Measurements from ENCODE around the gene INSYN2B. TPM values are rescaled to one million over a fixed set of nuclear protein-coding genes. Genes with fewer than 3 reads are reported as not detected.

The INSYN2B gene
- total RNA-seq, 4 donors from 2014 or later = 0.16 to 0.34 TPM; not detected in 2

- TF ChIP-seq CTCF (IDR thresholded peaks at IDR 0.05; ENCODE audit: low read depth) = no peak
Observed at GRCh38 chr5:169862391-169862811, 117.9 kb downstream of the INSYN2B start.

DNA sequence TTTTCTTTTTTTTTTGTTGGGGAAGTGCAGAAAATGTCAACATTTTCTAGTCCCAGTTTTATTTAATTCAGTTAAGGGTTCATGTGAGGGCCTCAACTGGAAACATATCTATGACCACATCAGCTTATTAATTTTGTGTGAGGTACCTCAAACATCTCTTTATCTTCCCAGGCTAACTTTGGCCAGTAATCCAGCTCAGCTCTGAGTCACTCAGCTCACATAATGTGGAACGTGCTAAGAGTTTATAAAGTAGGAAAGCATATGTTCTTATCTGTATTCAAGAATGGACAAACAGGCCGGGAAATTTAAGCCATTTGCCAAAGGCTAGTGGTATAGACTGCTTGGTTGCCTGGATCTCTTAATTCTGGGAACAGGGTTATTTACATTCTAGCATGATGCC lies 118.4 kb downstream of the INSYN2B start:
- TF ChIP-seq CTCF (IDR thresholded peaks at IDR 0.05; ENCODE audit: low read depth) = no peak

GRCh38 chr5:169861433-169861832 lies 118.9 kb downstream of the INSYN2B start:
- no peak for TF ChIP-seq CTCF (IDR thresholded peaks at IDR 0.05; ENCODE audit: low read depth)

DNA sequence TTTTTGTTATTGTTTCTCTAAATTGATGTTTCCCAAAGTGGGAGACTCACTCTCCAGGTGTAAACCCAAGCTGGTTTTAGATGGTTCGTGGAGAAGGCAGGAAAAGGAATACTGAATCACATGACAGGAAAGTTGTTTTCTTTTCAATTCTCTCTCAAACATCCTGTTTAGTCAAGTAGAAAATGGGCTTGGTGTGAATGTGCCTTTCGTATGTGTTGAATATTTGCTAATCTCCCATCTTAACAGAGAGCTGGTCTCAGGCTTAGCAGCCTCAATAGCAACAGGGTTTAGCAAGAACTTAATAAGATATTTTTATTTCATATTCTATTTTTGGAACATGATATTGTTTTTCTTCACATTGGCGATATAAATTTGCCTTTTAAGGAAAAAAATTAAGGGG lies 119.7 kb downstream of the INSYN2B start:
- TF ChIP-seq CTCF (IDR thresholded peaks at IDR 0.05; ENCODE audit: low read depth) = no peak

DNA sequence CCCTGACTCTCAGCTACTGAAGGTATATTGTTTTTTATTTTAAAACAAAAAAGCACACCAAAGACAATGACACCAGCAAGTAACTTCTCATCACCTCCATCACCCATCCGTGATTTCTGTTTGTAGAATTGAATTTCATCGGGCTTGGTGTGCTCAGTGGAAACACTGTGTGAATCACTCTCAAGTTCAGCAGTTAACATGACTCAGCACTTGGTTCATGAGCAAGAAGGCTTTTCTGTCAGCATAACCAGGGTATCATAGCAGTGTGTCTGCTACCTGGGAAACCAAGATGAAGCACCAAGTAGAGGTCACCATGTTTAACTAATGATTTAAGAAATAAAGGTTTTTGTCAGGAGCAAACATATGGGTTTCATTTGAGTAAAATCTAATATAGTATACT lies 123.7 kb downstream of the INSYN2B start:
- TF ChIP-seq CTCF (IDR thresholded peaks at IDR 0.05; ENCODE audit: low read depth) = no peak

DNA sequence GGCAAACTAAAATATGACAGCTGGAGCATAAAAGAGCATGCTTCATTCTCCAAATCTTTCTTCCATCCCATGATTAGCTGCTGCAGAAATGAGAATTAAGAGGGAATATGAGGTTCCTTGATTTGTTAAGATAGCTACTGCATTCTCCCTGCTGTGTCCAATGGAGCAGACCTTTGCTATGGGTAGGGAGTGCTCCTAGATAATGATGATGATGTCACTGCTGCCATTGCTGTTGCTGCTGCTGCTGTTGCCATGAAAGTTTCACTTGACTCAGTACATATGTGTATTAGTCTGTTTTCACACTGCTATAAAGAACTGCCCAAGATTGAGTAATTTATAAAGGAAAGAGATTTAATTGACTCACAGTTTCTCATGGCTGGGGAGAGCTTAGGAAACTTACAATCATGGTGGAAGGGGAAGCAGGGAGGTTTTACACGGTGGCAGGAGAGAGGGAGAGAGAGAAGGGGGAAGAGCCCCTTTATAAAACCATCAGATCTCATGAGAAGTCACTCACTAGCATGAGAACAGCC lies 128.9 kb downstream of the INSYN2B start:
- no peak for TF ChIP-seq CTCF (IDR thresholded peaks at IDR 0.05; ENCODE audit: low read depth)

DNA sequence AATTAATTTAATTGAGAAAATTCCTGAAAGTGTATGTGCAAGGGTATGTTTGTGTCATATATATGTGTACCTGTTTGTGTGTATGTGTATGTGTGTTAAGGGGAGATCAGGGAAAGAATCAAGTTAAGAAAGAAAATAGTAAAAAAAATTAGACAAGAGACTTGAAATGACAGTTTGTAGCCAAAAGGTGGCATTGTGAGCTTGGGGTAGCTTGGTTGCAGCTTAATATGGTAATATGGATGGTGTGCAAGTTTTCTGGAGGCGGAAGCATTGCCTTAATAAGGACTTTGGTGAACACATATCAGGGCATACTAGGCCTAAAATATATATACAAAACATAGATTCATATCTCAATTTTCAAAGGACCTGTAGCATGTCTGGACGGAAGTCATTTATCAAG lies 129.9 kb downstream of the INSYN2B start:
- TF ChIP-seq CTCF (IDR thresholded peaks at IDR 0.05; ENCODE audit: low read depth) = no peak

Data from subcutaneous adipose tissue (tissue), 4 donors.